NCI-H2081 (cell line): ENCODE results near the gene SLC39A2.
A peak's percentile ranks its signal among the peaks of the same experiment; 100 is the strongest.
"Not testable (repeated sequence)": the region's sequence is repeated elsewhere in the genome, so short reads cannot be mapped to it uniquely, and the experiment has no call there.

Source experiments
- DNase-seq, 2 experiments: peaks; one replicate each; lab custom pipeline; 2025; lab: John Stamatoyannopoulos, UW

SLC39A2 gene

GRCh38 chr14:21025371-21026273, 26.5 kb downstream of the SLC39A2 start:
- DNase-seq, result no peak

GRCh38 chr14:21026274-21026987, 27.3 kb downstream of the SLC39A2 start:
- no peak for DNase-seq

- no peak for DNase-seq
Observed at GRCh38 chr14:21026988-21027315, 27.9 kb downstream of the SLC39A2 start.

GRCh38 chr14:21029917-21030316, 30.8 kb downstream of the SLC39A2 start, which contains the start of gene TPPP2:
Gene TPPP2, plus strand, starts transcription at chr14:21030217. Its CDS starts 365 bp downstream, at chr14:21030582.
- DNase-seq, result no peak

- DNase-seq, result no peak
Observed at GRCh38 chr14:21030531-21030930, 31.4 kb downstream of the SLC39A2 start.

GRCh38 chr14:21032326-21033132, 33.4 kb downstream of the SLC39A2 start:
- DNase-seq, result no peak

- DNase-seq, result no peak
Observed at GRCh38 chr14:21033133-21033698, 34.1 kb downstream of the SLC39A2 start.

- no peak for DNase-seq
Observed at GRCh38 chr14:21034707-21035106, 35.6 kb downstream of the SLC39A2 start, which contains the start of gene RNASE13. Gene RNASE13, minus strand, starts transcription at chr14:21034807. Its CDS starts 519 bp downstream, at chr14:21034288.

- no peak for DNase-seq
Observed at GRCh38 chr14:21036751-21037150, 37.7 kb downstream of the SLC39A2 start.

GRCh38 chr14:21037156-21037555, 38.1 kb downstream of the SLC39A2 start:
- DNase-seq, result no peak

- DNase-seq, result no peak
Observed at GRCh38 chr14:21038441-21039422, 39.6 kb downstream of the SLC39A2 start.

GRCh38 chr14:21039585-21040369, 40.7 kb downstream of the SLC39A2 start:
- peak in 1 of 2 experiments; percentile 2 for DNase-seq

GRCh38 chr14:21040370-21040925, 41.4 kb downstream of the SLC39A2 start:
- DNase-seq, result no peak

- not testable (repeated sequence) for DNase-seq
Observed at GRCh38 chr14:21040941-21041340, 41.8 kb downstream of the SLC39A2 start.

- no peak for DNase-seq
Observed at GRCh38 chr14:21041676-21042433, 42.8 kb downstream of the SLC39A2 start, which contains the start of gene RNASE7. Gene RNASE7, plus strand, starts transcription at chr14:21042362. Its CDS starts 631 bp downstream, at chr14:21042993.

- no peak for DNase-seq
Observed at GRCh38 chr14:21042918-21043317, 43.8 kb downstream of the SLC39A2 start.

GRCh38 chr14:21043387-21043973, 44.4 kb downstream of the SLC39A2 start:
- no peak for DNase-seq

- DNase-seq, result no peak
Observed at GRCh38 chr14:21043974-21044618, 45.0 kb downstream of the SLC39A2 start.
